Fibroblast of lung (primary cell): Measurements from ENCODE around the gene STAP2. TPM values are rescaled to one million over a fixed set of nuclear protein-coding genes. Genes with fewer than 3 reads are reported as not detected.

Source experiments
- DNase-seq, 2 donors: peaks; one replicate each; pipeline versions ENCODE4 v3.0.0 to v3.0.0-alpha.2; 2010; ENCODE audit warnings: low read depth in 2 of 2
- H2AFZ ChIP-seq: 2 replicates; pipeline ENCODE4 v1.5.1; 2012; ENCODE audit warnings: low read length, control low read depth, inconsistent platforms
- H3K27ac ChIP-seq: 2 replicates; pipeline ENCODE4 v1.5.1; 2011; ENCODE audit warnings: low read length, control low read depth; ENCODE audit not compliant: insufficient read depth
- H3K27me3 ChIP-seq: 2 replicates; pipeline ENCODE4 v1.5.1; 2011; ENCODE audit warnings: mild to moderate bottlenecking, low read length; ENCODE audit not compliant: control insufficient read depth, insufficient read depth
- H3K36me3 ChIP-seq: 2 replicates; pipeline ENCODE4 v1.5.1; 2011; ENCODE audit warnings: low read length; ENCODE audit not compliant: control insufficient read depth, insufficient read depth
- H3K4me1 ChIP-seq: 2 replicates; pipeline ENCODE4 v1.5.1; 2011; ENCODE audit warnings: low read length; ENCODE audit not compliant: control insufficient read depth, insufficient read depth; ENCODE audit errors: extremely low read depth
- H3K4me2 ChIP-seq: 2 replicates; pipeline ENCODE4 v1.5.1; 2011; ENCODE audit warnings: low read length, control low read depth; ENCODE audit not compliant: insufficient read depth; ENCODE audit errors: extremely low read depth
- H3K4me3 ChIP-seq, 4 experiments: fragments of 200-600 bp in 1 of 4; sonication (generic) in 1 of 4; replicated peaks in 1 of 4; 2 replicates each; pipeline ENCODE4 v1.5.1; 2011 to 2016; ENCODE audit warnings: low read length in 4 of 4, low read depth in 3 of 4, mild to moderate bottlenecking in 3 of 4, control low read depth in 2 of 4, inconsistent platforms in 1 of 4, mixed read lengths in 1 of 4; ENCODE audit not compliant: insufficient read depth in 1 of 4; ENCODE audit errors: control extremely low read depth in 1 of 4
- H3K79me2 ChIP-seq: 2 replicates; pipeline ENCODE4 v1.5.1; 2012; ENCODE audit warnings: mild to moderate bottlenecking, low read length, inconsistent platforms; ENCODE audit not compliant: control insufficient read depth, insufficient read depth
- H3K9ac ChIP-seq: 2 replicates; pipeline ENCODE4 v1.5.1; 2011; ENCODE audit warnings: mild to moderate bottlenecking, low read length, control low read depth; ENCODE audit not compliant: insufficient read depth
- H3K9me3 ChIP-seq: 2 replicates; pipeline ENCODE4 v1.5.1; 2012; ENCODE audit warnings: low read depth, low read length; ENCODE audit not compliant: control insufficient read depth, insufficient read depth
- H4K20me1 ChIP-seq: 2 replicates; pipeline ENCODE4 v1.5.1; 2011; ENCODE audit warnings: low read length; ENCODE audit not compliant: control insufficient read depth, insufficient read depth; ENCODE audit errors: extremely low read depth
- EZH2 ChIP-seq: IDR thresholded peaks from 2 replicates; pipeline ENCODE4 v1.5.1; 2012; ENCODE audit warnings: low read length, control low read depth, mild to moderate bottlenecking; ENCODE audit errors: missing control alignments
- polyA plus RNA-seq, 2 donors: library from polyadenylated mRNA; depleted of rRNA in 1 of 2; stranded (reverse) in 1 of 2; unstranded in 1 of 2; fragments of >200 nt; gene quantifications; 2 replicates each; pipeline ENCODE4 v1.2.1, GENCODE V29; 2011 to 2012; ENCODE audit warnings: missing spikeins in 1 of 2
- total RNA-seq: library from RNA; depleted of rRNA; stranded (reverse); fragments of >200 nt; gene quantifications from 2 replicates; pipeline ENCODE4 v1.2.1, GENCODE V29; 2014
- TF ChIP-seq, protein P1 (sequence below), 2 donors: IDR thresholded peaks in 1 of 2; conservative IDR thresholded peaks in 1 of 2; 1 replicate in 1 of 2; 2 replicates in 1 of 2; pipeline ENCODE4 v1.5.1; 2011 to 2012; ENCODE audit warnings: low read length in 2 of 2, control low read depth in 1 of 2, inconsistent platforms in 1 of 2, low read depth in 1 of 2, mild to moderate bottlenecking in 1 of 2

STAP2 gene
- total and polyA plus RNA-seq, 2 donors (not counting 1 experiment from before 2014, with no cell fraction given), result 1.7 to 4.8 TPM

- no peaks in the 10 kb centered on the region for H3K36me3 ChIP-seq
- H3K27ac ChIP-seq, result no peak overlapping the region
- DNase-seq, result no peak
- H3K4me1 ChIP-seq, result no peaks in the 10 kb centered on the region
- no peak overlapping the region for H3K4me2 ChIP-seq
- no peaks in the 10 kb centered on the region for H4K20me1 ChIP-seq
- H3K79me2 ChIP-seq, result no peaks in the 10 kb centered on the region
- peaks cover 3% of the 10 kb centered on the region for H3K27me3 ChIP-seq
- TF ChIP-seq, protein P1, sequence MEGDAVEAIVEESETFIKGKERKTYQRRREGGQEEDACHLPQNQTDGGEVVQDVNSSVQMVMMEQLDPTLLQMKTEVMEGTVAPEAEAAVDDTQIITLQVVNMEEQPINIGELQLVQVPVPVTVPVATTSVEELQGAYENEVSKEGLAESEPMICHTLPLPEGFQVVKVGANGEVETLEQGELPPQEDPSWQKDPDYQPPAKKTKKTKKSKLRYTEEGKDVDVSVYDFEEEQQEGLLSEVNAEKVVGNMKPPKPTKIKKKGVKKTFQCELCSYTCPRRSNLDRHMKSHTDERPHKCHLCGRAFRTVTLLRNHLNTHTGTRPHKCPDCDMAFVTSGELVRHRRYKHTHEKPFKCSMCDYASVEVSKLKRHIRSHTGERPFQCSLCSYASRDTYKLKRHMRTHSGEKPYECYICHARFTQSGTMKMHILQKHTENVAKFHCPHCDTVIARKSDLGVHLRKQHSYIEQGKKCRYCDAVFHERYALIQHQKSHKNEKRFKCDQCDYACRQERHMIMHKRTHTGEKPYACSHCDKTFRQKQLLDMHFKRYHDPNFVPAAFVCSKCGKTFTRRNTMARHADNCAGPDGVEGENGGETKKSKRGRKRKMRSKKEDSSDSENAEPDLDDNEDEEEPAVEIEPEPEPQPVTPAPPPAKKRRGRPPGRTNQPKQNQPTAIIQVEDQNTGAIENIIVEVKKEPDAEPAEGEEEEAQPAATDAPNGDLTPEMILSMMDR (conservative IDR thresholded peaks at IDR 0.05 in 1 of 2, IDR thresholded peaks at IDR 0.05 in 1 of 2; ENCODE audit: low read depth in 1 of 2, low read length in 2 of 2), result no peak
- no peak for TF ChIP-seq EZH2
- no peak overlapping the region for H3K4me3 ChIP-seq
- H3K9ac ChIP-seq, result no peak overlapping the region
- no peak overlapping the region for H2AFZ ChIP-seq
- H3K9me3 ChIP-seq, result no peaks in the 10 kb centered on the region
These were observed 14.9 kb downstream of the STAP2 start for GRCh38 chr19:4323692-4324091.

GRCh38 chr19:4322942-4323665, 15.5 kb downstream of the STAP2 start:
- H3K4me1 ChIP-seq, result no peaks in the 10 kb centered on the region
- no peak for DNase-seq
- TF ChIP-seq, protein P1 (conservative IDR thresholded peaks at IDR 0.05 in 1 of 2, IDR thresholded peaks at IDR 0.05 in 1 of 2; ENCODE audit: low read depth in 1 of 2, low read length in 2 of 2), result no peak
- no peak for TF ChIP-seq EZH2
- no peaks in the 10 kb centered on the region for H3K9me3 ChIP-seq
- H3K36me3 ChIP-seq, result no peaks in the 10 kb centered on the region
- no peaks in the 10 kb centered on the region for H4K20me1 ChIP-seq
- peaks cover 3% of the 10 kb centered on the region for H3K27me3 ChIP-seq
- no peak overlapping the region for H3K4me2 ChIP-seq
- H3K9ac ChIP-seq, result no peak overlapping the region
- no peak overlapping the region for H3K27ac ChIP-seq
- H2AFZ ChIP-seq, result no peak overlapping the region
- H3K79me2 ChIP-seq, result no peaks in the 10 kb centered on the region
- no peak overlapping the region for H3K4me3 ChIP-seq

GRCh38 chr19:4320419-4320818, 18.2 kb downstream of the STAP2 start:
- no peak overlapping the region for H2AFZ ChIP-seq

More at GRCh38 chr19:4320419-4320818, 18.2 kb downstream of the STAP2 start:
- Histone ChIP-seq H3K79me2 (no peaks in the 10 kb centered on the region), H3K27me3 (no peaks in the 10 kb centered on the region), H3K36me3 (no peaks in the 10 kb centered on the region), H3K27ac (no peak overlapping the region), H3K9ac (no peak overlapping the region), H3K4me2 (no peak overlapping the region), H4K20me1 (no peaks in the 10 kb centered on the region), H3K4me3 (no peak overlapping the region), H3K9me3 (no peaks in the 10 kb centered on the region), H3K4me1 (no peaks in the 10 kb centered on the region)
- DNase-seq, result no peak
- TF ChIP-seq EZH2, result no peak
- TF ChIP-seq, protein P1 (conservative IDR thresholded peaks at IDR 0.05 in 1 of 2, IDR thresholded peaks at IDR 0.05 in 1 of 2; ENCODE audit: low read depth in 1 of 2, low read length in 2 of 2), result no peak
